GM12872 (cell line): ENCODE data around the gene DIAPH3.

Experiments used
- CTCF ChIP-seq: IDR thresholded peaks from 3 replicates; pipeline ENCODE4 v1.5.1; 2011; ENCODE audit warnings: low read depth, mild to moderate bottlenecking, low read length, moderate library complexity; ENCODE audit not compliant: insufficient read depth

Gene DIAPH3

DNA sequence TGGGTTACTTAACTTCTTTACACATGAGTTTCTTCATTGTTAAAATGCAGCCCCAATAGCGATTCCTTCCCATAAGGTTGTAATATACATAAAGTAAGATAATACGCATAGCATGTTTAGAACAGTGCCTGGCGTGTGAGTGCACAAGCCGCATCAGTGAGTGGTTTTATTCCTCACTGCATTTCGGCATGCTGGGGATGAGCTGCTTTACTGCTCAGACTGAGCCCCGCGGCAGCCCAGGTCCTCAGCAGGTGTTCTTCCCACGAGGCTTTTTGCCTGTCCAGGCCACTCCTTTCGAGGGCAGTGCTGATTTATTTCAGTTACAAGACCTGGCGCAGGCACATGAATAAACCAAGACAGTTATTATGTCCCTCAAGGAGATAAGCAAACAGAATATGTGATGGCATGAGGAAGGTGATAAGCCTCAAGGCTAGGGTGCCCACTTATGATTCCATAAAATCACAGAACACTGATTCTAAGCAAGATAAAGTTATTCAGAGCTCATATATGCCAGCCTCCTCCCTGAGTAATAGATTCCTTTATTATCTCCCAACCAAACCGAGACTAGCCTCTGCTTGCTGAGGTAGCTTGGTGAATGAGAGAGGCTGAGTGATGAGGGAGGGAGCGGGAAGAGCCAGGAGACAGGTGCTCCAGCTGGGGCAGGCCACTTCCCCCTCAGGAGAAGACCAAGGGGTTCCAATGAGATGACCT, 505.5 kb downstream of the DIAPH3 start:
- no peak for TF ChIP-seq CTCF

DNA sequence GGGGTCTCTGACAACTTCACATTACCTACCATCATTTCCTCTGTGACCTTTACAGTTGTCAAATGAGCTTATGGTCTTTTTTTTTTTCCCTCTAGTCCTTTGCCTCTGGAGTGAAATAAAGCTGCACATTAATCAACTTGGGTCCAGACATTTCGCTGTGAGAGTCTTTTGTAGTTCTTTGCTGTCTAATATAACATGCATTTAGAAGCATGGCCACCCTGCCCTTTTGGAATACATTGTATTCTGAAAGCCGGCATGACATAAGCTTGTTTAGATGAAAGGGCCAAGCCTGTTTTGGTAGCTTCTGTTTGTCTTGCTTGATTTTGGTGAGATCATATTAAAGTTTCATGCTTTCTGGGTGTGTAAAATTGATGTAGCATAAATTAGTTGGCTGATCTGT, 509.8 kb downstream of the DIAPH3 start:
- no peak for TF ChIP-seq CTCF

DNA sequence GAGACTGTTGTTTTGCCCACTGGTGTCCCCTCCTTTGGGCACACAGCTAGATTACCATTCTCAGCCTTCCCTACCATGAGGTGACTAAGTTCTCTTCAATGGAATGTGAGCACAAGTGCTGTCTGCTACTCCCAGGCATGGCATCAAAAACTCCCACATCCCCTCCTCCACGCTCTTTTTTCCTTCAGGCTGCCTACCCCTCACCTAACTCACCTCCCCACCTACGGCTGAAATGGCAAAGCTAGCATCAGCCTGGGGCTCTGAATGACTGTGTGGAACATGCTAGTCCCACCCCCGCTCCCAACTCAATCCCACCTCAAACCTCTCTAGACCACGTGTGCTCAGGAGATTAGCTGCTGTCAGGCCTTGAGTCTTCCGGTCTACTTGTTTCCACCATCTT, 512.2 kb downstream of the DIAPH3 start:
- TF ChIP-seq CTCF = no peak

- no peak for TF ChIP-seq CTCF
These were observed 519.7 kb downstream of the DIAPH3 start for GRCh38 chr13:59643906-59644626.

GRCh38 chr13:59643364-59643841, 520.3 kb downstream of the DIAPH3 start:
- TF ChIP-seq CTCF = no peak

DNA sequence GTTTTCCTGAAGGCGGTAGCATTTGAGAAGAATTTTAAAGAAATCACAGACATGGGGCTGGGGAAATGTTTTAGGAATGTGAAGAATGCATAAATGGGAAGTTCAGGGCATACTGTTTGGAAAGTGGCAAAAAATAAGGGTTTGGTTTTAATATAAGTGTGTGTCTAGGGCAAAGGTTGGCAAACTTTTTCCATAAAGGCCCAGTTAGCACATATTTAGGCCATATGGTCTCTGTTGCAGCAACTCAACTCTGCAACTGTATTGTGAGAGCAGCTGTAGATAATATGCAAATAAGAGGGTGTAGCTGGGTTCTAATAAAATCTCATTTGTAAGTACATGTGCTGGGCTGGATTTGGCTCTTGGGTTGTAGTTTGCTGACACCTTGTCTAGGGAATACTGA, 521.9 kb downstream of the DIAPH3 start:
- no peak for TF ChIP-seq CTCF

DNA sequence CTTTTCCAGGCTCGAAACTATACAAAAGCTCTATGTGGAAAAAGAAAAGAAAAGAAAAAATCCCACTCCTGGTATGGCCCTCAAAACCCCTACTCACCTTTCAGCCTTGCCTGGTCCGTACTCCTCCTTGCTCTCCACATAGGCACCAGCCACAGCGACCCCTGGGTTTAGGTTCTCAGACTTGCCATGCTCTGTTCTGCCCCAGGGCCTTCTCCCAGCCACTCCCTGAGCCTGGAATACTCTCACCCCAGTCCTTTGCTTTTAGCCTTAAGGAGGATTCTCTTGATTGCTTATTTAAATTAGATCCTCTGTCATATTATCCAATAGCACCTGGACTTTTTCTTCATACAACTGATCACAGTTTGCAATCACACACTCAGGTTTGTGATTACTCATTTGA, 522.5 kb downstream of the DIAPH3 start:
- TF ChIP-seq CTCF = no peak
